Fibroblast of lung (primary cell): Measurements from ENCODE around the gene NEUROD2.

Source experiments
- CTCF ChIP-seq, 2 donors: IDR thresholded peaks in 1 of 2; conservative IDR thresholded peaks in 1 of 2; 1 replicate in 1 of 2; 2 replicates in 1 of 2; pipeline ENCODE4 v1.5.1; 2011 to 2012; ENCODE audit warnings: low read length in 2 of 2, control low read depth in 1 of 2, inconsistent platforms in 1 of 2, low read depth in 1 of 2, mild to moderate bottlenecking in 1 of 2
- EZH2 ChIP-seq: IDR thresholded peaks from 2 replicates; pipeline ENCODE4 v1.5.1; 2012; ENCODE audit warnings: low read length, control low read depth, mild to moderate bottlenecking; ENCODE audit errors: missing control alignments

GRCh38 chr17:39573447-39574298, 34.0 kb downstream of the NEUROD2 start:
- no peak for TF ChIP-seq CTCF (conservative IDR thresholded peaks at IDR 0.05 in 1 of 2, IDR thresholded peaks at IDR 0.05 in 1 of 2; ENCODE audit: low read depth in 1 of 2, low read length in 2 of 2)
- no peak for TF ChIP-seq EZH2
